Fibroblast of villous mesenchyme (primary cell): ENCODE results near the gene RABEP2. TPM values are rescaled to one million over a fixed set of nuclear protein-coding genes. Genes with fewer than 3 reads are reported as not detected.

ENCODE experiments used
- DNase-seq: peaks from one replicate; pipeline ENCODE4 v3.0.0-alpha.2; 2010; ENCODE audit warnings: low read depth
- H3K4me3 ChIP-seq: 2 replicates; pipeline ENCODE4 v1.5.1; 2011; ENCODE audit warnings: low read depth, mild to moderate bottlenecking, low read length
- total RNA-seq: library from RNA; depleted of rRNA; stranded (reverse); fragments of >200 nt; gene quantifications from 2 replicates; pipeline ENCODE4 v1.2.3, GENCODE V29; 2012
- TF ChIP-seq, protein P1 (sequence below): IDR thresholded peaks from 2 replicates; pipeline ENCODE4 v1.5.1; 2012; ENCODE audit warnings: low read depth, mild to moderate bottlenecking, low read length; ENCODE audit not compliant: insufficient read depth

The RABEP2 gene
- total RNA-seq, 1 donor = 29.4 TPM

GRCh38 chr16:28938721-28939120, 13.7 kb upstream of the RABEP2 start:
- DNase-seq = no peak
- TF ChIP-seq, protein P1, sequence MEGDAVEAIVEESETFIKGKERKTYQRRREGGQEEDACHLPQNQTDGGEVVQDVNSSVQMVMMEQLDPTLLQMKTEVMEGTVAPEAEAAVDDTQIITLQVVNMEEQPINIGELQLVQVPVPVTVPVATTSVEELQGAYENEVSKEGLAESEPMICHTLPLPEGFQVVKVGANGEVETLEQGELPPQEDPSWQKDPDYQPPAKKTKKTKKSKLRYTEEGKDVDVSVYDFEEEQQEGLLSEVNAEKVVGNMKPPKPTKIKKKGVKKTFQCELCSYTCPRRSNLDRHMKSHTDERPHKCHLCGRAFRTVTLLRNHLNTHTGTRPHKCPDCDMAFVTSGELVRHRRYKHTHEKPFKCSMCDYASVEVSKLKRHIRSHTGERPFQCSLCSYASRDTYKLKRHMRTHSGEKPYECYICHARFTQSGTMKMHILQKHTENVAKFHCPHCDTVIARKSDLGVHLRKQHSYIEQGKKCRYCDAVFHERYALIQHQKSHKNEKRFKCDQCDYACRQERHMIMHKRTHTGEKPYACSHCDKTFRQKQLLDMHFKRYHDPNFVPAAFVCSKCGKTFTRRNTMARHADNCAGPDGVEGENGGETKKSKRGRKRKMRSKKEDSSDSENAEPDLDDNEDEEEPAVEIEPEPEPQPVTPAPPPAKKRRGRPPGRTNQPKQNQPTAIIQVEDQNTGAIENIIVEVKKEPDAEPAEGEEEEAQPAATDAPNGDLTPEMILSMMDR = no peak
- H3K4me3 ChIP-seq = no peak overlapping the region

DNA sequence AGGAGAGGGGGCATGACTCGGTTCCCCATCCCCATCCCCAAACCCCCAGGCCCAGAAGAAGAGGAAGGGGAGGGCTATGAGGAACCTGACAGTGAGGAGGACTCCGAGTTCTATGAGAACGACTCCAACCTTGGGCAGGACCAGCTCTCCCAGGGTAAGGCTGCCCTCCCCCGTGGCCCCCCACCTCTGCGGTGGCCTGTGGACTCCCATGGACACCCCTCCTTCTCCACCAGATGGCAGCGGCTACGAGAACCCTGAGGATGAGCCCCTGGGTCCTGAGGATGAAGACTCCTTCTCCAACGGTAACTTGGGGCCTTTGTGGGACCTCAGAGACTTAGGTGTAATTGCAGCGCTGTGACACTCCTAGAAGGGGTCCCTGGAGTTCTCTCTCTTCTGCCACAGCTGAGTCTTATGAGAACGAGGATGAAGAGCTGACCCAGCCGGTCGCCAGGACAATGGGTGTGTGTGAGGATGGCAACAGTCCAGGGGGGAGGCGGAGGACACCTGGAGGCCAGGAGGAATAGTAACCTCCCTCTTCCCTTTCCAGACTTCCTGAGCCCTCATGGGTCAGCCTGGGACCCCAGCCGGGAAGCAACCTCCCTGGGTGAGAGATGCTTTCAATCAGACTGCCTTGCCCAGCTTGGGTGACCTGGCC, 12.3 kb upstream of the RABEP2 start:
- no peak overlapping the region for H3K4me3 ChIP-seq
- DNase-seq = no peak
- TF ChIP-seq, protein P1 = no peak

GRCh38 chr16:28936784-28937155, 11.7 kb upstream of the RABEP2 start:
- TF ChIP-seq, protein P1 = no peak
- H3K4me3 ChIP-seq = no peak overlapping the region
- no peak for DNase-seq

- TF ChIP-seq, protein P1 = no peak
- peak overlapping the region; percentile 4 for H3K4me3 ChIP-seq
- DNase-seq = peak; percentile 76
Observed at GRCh38 chr16:28935924-28936783, 11.1 kb upstream of the RABEP2 start.

- no peak overlapping the region for H3K4me3 ChIP-seq
- TF ChIP-seq, protein P1 = no peak
- DNase-seq = no peak
Observed at GRCh38 chr16:28935346-28935745, 10.3 kb upstream of the RABEP2 start.

DNA sequence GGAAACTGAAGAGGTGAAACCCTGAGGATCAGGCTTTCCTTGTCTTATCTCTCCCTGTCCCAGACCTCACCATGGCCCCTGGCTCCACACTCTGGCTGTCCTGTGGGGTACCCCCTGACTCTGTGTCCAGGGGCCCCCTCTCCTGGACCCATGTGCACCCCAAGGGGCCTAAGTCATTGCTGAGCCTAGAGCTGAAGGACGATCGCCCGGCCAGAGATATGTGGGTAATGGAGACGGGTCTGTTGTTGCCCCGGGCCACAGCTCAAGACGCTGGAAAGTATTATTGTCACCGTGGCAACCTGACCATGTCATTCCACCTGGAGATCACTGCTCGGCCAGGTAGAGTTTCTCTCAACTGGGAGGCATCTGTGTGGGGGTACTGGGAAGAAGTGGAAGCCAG, 8.1 kb upstream of the RABEP2 start:
- DNase-seq = no peak
- no peak overlapping the region for H3K4me3 ChIP-seq
- TF ChIP-seq, protein P1 = no peak
